Activated B cell treated with CpG ODN at 0.5 μM for 24 hours (primary cell): Measurements from ENCODE around the gene SOCS3. TPM values are rescaled to one million over a fixed set of nuclear protein-coding genes. Genes with fewer than 3 reads are reported as not detected.

ENCODE experiments used
- ATAC-seq: fragments of 200-7000 bp; cut with Tn5 transposase; one replicate; pipeline ENCODE4 v1.10.0; 2021; ENCODE audit warnings: low read depth, mild to moderate bottlenecking, moderate library complexity
- CTCF ChIA-PET: fragments of 350-600 bp; sonication (Branson Sonifier 250); formaldehyde crosslinking; loops from one replicate; lab custom pipeline; 2021; ENCODE audit warnings: antibody characterized with exemption; lab: Charles Lee
- POLR2A ChIA-PET: fragments of 350-600 bp; sonication (Branson Sonifier 250); formaldehyde crosslinking; loops from one replicate; lab custom pipeline; 2021; ENCODE audit warnings: antibody characterized with exemption; lab: Charles Lee
- DNase-seq: peaks from one replicate; pipeline ENCODE4 v3.0.0; 2022
- H3K27ac Mint-ChIP-seq: one replicate; pipeline ENCODE4 v1.8.0; 2020; ENCODE audit warnings: mixed read lengths
- H3K27me3 Mint-ChIP-seq: one replicate; pipeline ENCODE4 v1.8.0; 2021; ENCODE audit warnings: mixed read lengths
- H3K36me3 Mint-ChIP-seq: one replicate; pipeline ENCODE4 v1.8.0; 2021; ENCODE audit warnings: low read depth, mixed read lengths
- H3K4me1 Mint-ChIP-seq: one replicate; pipeline ENCODE4 v1.8.0; 2021; ENCODE audit warnings: mixed read lengths
- H3K4me3 Mint-ChIP-seq: one replicate; pipeline ENCODE4 v1.8.0; 2020; ENCODE audit warnings: mild to moderate bottlenecking, mixed read lengths
- H3K9me3 Mint-ChIP-seq: one replicate; pipeline ENCODE4 v1.8.0; 2020; ENCODE audit warnings: mixed read lengths
- CTCF ChIP-seq: fragments of 200-600 bp; IDR thresholded peaks from one replicate; pipeline ENCODE4 v1.8.0; 2022; ENCODE audit warnings: antibody characterized with exemption, mild to moderate bottlenecking
- intact Hi-C: fragments of 100-400 bp; cut with micrococcal nuclease; formaldehyde crosslinking; loops from one replicate; pipeline ENCODE4 v1.15.1; 2024
- total RNA-seq: library from RNA; stranded (reverse); gene quantifications from 2 replicates; pipeline ENCODE4 v1.2.3, GENCODE V29; 2022

Gene SOCS3
- total RNA-seq, 1 donor from 2014 or later, result 79.9 TPM

- Mint-ChIP-seq H3K4me3 (peak overlapping the region; percentile 86), H3K36me3 (peaks cover 27% of the 10 kb centered on the region), H3K27ac (peak overlapping the region; percentile 41), H3K9me3 (no peaks in the 10 kb centered on the region), H3K4me1 (peaks cover 59% of the 10 kb centered on the region), H3K27me3 (peaks cover 2% of the 10 kb centered on the region)
- ChIA-PET POLR2A (interaction anchor here (0.5 to 3.1 kb wide), 14 partner anchors 9 to 230 kb away, joined by 3 to 27 read pairs (median 4); no protein-coding TSS in a partner anchor), CTCF (no interaction called here)
- intact Hi-C loops, result loop anchor here (5.0 kb wide), 2 partner anchors 226 to 414 kb away; partner anchors contain the start of gene TMC8
- DNase-seq (no peak), ATAC-seq (no peak)
- TF ChIP-seq CTCF, result no peak
Measured at GRCh38 chr17:78357672-78358537, 2.0 kb downstream of the SOCS3 start.

DNA sequence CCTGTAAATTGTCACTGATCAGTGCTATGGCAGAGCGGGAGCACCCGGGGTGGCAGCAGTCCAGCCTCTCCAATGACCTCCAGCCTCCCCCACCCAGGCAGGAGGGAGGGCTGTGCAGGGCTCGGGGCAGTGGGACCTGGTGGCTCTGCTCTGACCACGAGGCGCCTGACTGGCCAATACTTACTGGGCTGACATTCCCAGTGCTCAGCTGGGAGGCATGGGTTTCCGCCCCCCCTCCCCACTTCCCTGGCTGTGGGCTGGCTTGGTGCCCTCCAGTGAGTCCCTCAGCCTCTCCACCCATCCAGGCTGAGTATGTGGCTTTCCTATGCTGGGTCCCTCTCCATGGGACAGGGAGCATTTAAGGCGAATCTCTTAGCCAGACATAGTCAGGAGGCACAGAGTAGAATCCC lies 2.7 kb downstream of the SOCS3 start:
- ChIA-PET POLR2A (interaction anchor here (0.5 to 2.1 kb wide), 4 partner anchors 9 to 217 kb away, joined by 5 to 11 read pairs (median 8); no protein-coding TSS in a partner anchor), CTCF (no interaction called here)
- TF ChIP-seq CTCF, result no peak
- ATAC-seq (no peak), DNase-seq (no peak)
- Mint-ChIP-seq H3K4me3 (peak overlapping the region; percentile 86), H3K27ac (peak overlapping the region; percentile 80), H3K4me1 (peaks cover 63% of the 10 kb centered on the region), H3K27me3 (no peaks in the 10 kb centered on the region), H3K9me3 (no peaks in the 10 kb centered on the region), H3K36me3 (peaks cover 27% of the 10 kb centered on the region)
- intact Hi-C loops, result loop anchor here (5.0 kb wide), 2 partner anchors 225 to 415 kb away; partner anchors contain the start of gene TMC8

GRCh38 chr17:78356101-78356713 lies 3.7 kb downstream of the SOCS3 start:
- POLR2A ChIA-PET, result interaction anchor here (0.6 to 2.1 kb wide), 28 partner anchors 8 to 915 kb away, joined by 3 to 15 read pairs (median 3); partner anchors contain the start of gene TMC6
- intact Hi-C loops, result loop anchor here (1.0 to 5.0 kb wide), 4 partner anchors 13 to 416 kb away; partner anchors contain the start of gene TMC8
- H3K27ac Mint-ChIP-seq, result peak overlapping the region; percentile 88
- DNase-seq (peak; percentile 67), ATAC-seq (peak; percentile 60)
- peaks cover 70% of the 10 kb centered on the region for H3K4me1 Mint-ChIP-seq
- CTCF ChIA-PET, result interaction anchor here (0.6 to 1.5 kb wide), 9 partner anchors 19 to 105 kb away, joined by 3 to 7 read pairs (median 4); no protein-coding TSS in a partner anchor
- peaks cover 27% of the 10 kb centered on the region for H3K36me3 Mint-ChIP-seq
- peak overlapping the region; percentile 86 for H3K4me3 Mint-ChIP-seq
- no peak for TF ChIP-seq CTCF
- no peaks in the 10 kb centered on the region for H3K27me3 Mint-ChIP-seq
- no peaks in the 10 kb centered on the region for H3K9me3 Mint-ChIP-seq

- H3K27ac Mint-ChIP-seq, result peak overlapping the region; percentile 88
- H3K36me3 Mint-ChIP-seq, result peaks cover 27% of the 10 kb centered on the region
- DNase-seq (no peak), ATAC-seq (no peak)
- H3K4me1 Mint-ChIP-seq, result peaks cover 68% of the 10 kb centered on the region
- H3K9me3 Mint-ChIP-seq, result no peaks in the 10 kb centered on the region
- TF ChIP-seq CTCF, result no peak
- POLR2A ChIA-PET, result interaction anchor here (0.6 to 1.7 kb wide), 7 partner anchors 33 to 227 kb away, joined by 3 to 15 read pairs (median 6); partner anchors contain the start of gene TMC6
- peak overlapping the region; percentile 86 for H3K4me3 Mint-ChIP-seq
- CTCF ChIA-PET, result interaction anchor here (0.6 to 1.5 kb wide), 4 partner anchors 18 to 104 kb away, joined by 4 to 7 read pairs (median 4); no protein-coding TSS in a partner anchor
- no peaks in the 10 kb centered on the region for H3K27me3 Mint-ChIP-seq
- intact Hi-C loops, result loop anchor here (1.0 to 5.0 kb wide), 4 partner anchors 12 to 417 kb away; partner anchors contain the start of gene TMC8
Measured at GRCh38 chr17:78355701-78356100, 4.2 kb downstream of the SOCS3 start.
